Activated naive CD8-positive, alpha-beta T cell treated with anti-CD3 and anti-CD28 coated beads, Interleukin-2, amount 50 U/mL, for 24 hours (primary cell): ENCODE results near the gene CCRL2.
"Not testable (repeated sequence)": the region's sequence is repeated elsewhere in the genome, so short reads cannot be mapped to it uniquely, and the experiment has no call there.

Experiments
- ATAC-seq: fragments of 150-1000 bp; cut with Tn5 transposase; one replicate; pipeline ENCODE4 v1.10.0; 2021
- DNase-seq: peaks from one replicate; pipeline ENCODE4 v3.0.0; 2021
- H3K27ac Mint-ChIP-seq: one replicate; pipeline ENCODE4 v1.8.0; 2021; ENCODE audit warnings: mild to moderate bottlenecking, mixed read lengths
- H3K27me3 Mint-ChIP-seq: one replicate; pipeline ENCODE4 v1.8.0; 2021; ENCODE audit warnings: mixed read lengths
- H3K36me3 Mint-ChIP-seq: one replicate; pipeline ENCODE4 v1.8.0; 2021; ENCODE audit warnings: low read depth, mixed read lengths
- H3K4me1 Mint-ChIP-seq: one replicate; pipeline ENCODE4 v1.8.0; 2021; ENCODE audit warnings: mixed read lengths
- H3K4me3 Mint-ChIP-seq: one replicate; pipeline ENCODE4 v1.8.0; 2021; ENCODE audit warnings: mild to moderate bottlenecking, moderate library complexity, mixed read lengths
- H3K9me3 Mint-ChIP-seq: one replicate; pipeline ENCODE4 v1.8.0; 2021; ENCODE audit warnings: mixed read lengths

The CCRL2 gene

GRCh38 chr3:46371519-46372340 is 35.3 kb upstream of the CCRL2 start:
- H3K27ac Mint-ChIP-seq = no peak overlapping the region
- no peaks in the 10 kb centered on the region for H3K9me3 Mint-ChIP-seq
- DNase-seq (no peak), ATAC-seq (no peak)
- peaks cover 53% of the 10 kb centered on the region for H3K4me1 Mint-ChIP-seq
- H3K36me3 Mint-ChIP-seq = no peaks in the 10 kb centered on the region
- H3K4me3 Mint-ChIP-seq = no peak overlapping the region
- peaks cover 20% of the 10 kb centered on the region for H3K27me3 Mint-ChIP-seq

- no peak overlapping the region for H3K4me3 Mint-ChIP-seq
- H3K27me3 Mint-ChIP-seq = peaks cover 20% of the 10 kb centered on the region
- DNase-seq (no peak), ATAC-seq (no peak)
- H3K36me3 Mint-ChIP-seq = no peaks in the 10 kb centered on the region
- H3K27ac Mint-ChIP-seq = no peak overlapping the region
- H3K9me3 Mint-ChIP-seq = no peaks in the 10 kb centered on the region
- H3K4me1 Mint-ChIP-seq = peaks cover 53% of the 10 kb centered on the region
Observed at GRCh38 chr3:46372492-46373359, 34.3 kb upstream of the CCRL2 start.

- Mint-ChIP-seq H3K27me3 (peaks cover 20% of the 10 kb centered on the region), H3K27ac (no peak overlapping the region), H3K4me3 (no peak overlapping the region), H3K4me1 (peaks cover 38% of the 10 kb centered on the region), H3K9me3 (no peaks in the 10 kb centered on the region), H3K36me3 (no peaks in the 10 kb centered on the region)
- ATAC-seq = no peak
- DNase-seq = no peak
Observed at GRCh38 chr3:46374755-46375154, 32.3 kb upstream of the CCRL2 start.

- H3K27me3 Mint-ChIP-seq = peaks cover 20% of the 10 kb centered on the region
- H3K36me3 Mint-ChIP-seq = no peaks in the 10 kb centered on the region
- no peak overlapping the region for H3K27ac Mint-ChIP-seq
Observed at GRCh38 chr3:46375218-46375617, 31.8 kb upstream of the CCRL2 start.

GRCh38 chr3:46375814-46376213 is 31.2 kb upstream of the CCRL2 start:
- H3K36me3 Mint-ChIP-seq = no peaks in the 10 kb centered on the region
- H3K4me3 Mint-ChIP-seq = no peak overlapping the region
- H3K27me3 Mint-ChIP-seq = peaks cover 20% of the 10 kb centered on the region
- no peaks in the 10 kb centered on the region for H3K9me3 Mint-ChIP-seq
- ATAC-seq (no peak), DNase-seq (no peak)
- no peak overlapping the region for H3K27ac Mint-ChIP-seq
- H3K4me1 Mint-ChIP-seq = peaks cover 35% of the 10 kb centered on the region

More at GRCh38 chr3:46375218-46375617, 31.8 kb upstream of the CCRL2 start:
- no peak for DNase-seq
- ATAC-seq = peak; percentile 25
- Mint-ChIP-seq H3K9me3 (no peaks in the 10 kb centered on the region), H3K4me3 (no peak overlapping the region), H3K4me1 (peaks cover 35% of the 10 kb centered on the region)

GRCh38 chr3:46378426-46378942 is 28.6 kb upstream of the CCRL2 start:
- H3K36me3 Mint-ChIP-seq = no peaks in the 10 kb centered on the region
- peak overlapping the region; percentile 2 for H3K27ac Mint-ChIP-seq
- H3K4me3 Mint-ChIP-seq = no peak overlapping the region
- peaks cover 32% of the 10 kb centered on the region for H3K4me1 Mint-ChIP-seq
- peak; percentile 75 for DNase-seq
- peak; percentile 65 for ATAC-seq
- peaks cover 14% of the 10 kb centered on the region for H3K27me3 Mint-ChIP-seq
- no peaks in the 10 kb centered on the region for H3K9me3 Mint-ChIP-seq

- Mint-ChIP-seq H3K36me3 (no peaks in the 10 kb centered on the region), H3K27me3 (peaks cover 5% of the 10 kb centered on the region), H3K4me3 (no peak overlapping the region), H3K27ac (no peak overlapping the region), H3K9me3 (no peaks in the 10 kb centered on the region), H3K4me1 (peaks cover 28% of the 10 kb centered on the region)
- ATAC-seq = no peak
- no peak for DNase-seq
Observed at GRCh38 chr3:46380471-46381221, 26.4 kb upstream of the CCRL2 start.

- ATAC-seq (no peak), DNase-seq (no peak)
- Mint-ChIP-seq H3K27ac (no peak overlapping the region), H3K27me3 (peaks cover 5% of the 10 kb centered on the region), H3K4me1 (peaks cover 32% of the 10 kb centered on the region), H3K4me3 (no peak overlapping the region), H3K36me3 (no peaks in the 10 kb centered on the region), H3K9me3 (no peaks in the 10 kb centered on the region)
Observed at GRCh38 chr3:46381625-46382024, 25.4 kb upstream of the CCRL2 start.

GRCh38 chr3:46383211-46383950 is 23.7 kb upstream of the CCRL2 start:
- DNase-seq (no peak), ATAC-seq (no peak)
- Mint-ChIP-seq H3K9me3 (no peaks in the 10 kb centered on the region), H3K4me3 (no peak overlapping the region), H3K27me3 (peaks cover 5% of the 10 kb centered on the region), H3K27ac (no peak overlapping the region), H3K36me3 (no peaks in the 10 kb centered on the region), H3K4me1 (peaks cover 30% of the 10 kb centered on the region)

- H3K27me3 Mint-ChIP-seq = peaks cover 5% of the 10 kb centered on the region
- no peak for DNase-seq
- no peaks in the 10 kb centered on the region for H3K36me3 Mint-ChIP-seq
- peaks cover 30% of the 10 kb centered on the region for H3K4me1 Mint-ChIP-seq
- no peaks in the 10 kb centered on the region for H3K9me3 Mint-ChIP-seq
- no peak overlapping the region for H3K27ac Mint-ChIP-seq
- H3K4me3 Mint-ChIP-seq = no peak overlapping the region
- ATAC-seq = no peak
Observed at GRCh38 chr3:46383951-46384330, 23.1 kb upstream of the CCRL2 start.

- Mint-ChIP-seq H3K4me3 (no peak overlapping the region), H3K36me3 (no peaks in the 10 kb centered on the region), H3K9me3 (no peaks in the 10 kb centered on the region), H3K27me3 (peaks cover 5% of the 10 kb centered on the region), H3K4me1 (peaks cover 19% of the 10 kb centered on the region), H3K27ac (no peak overlapping the region)
- ATAC-seq = peak; percentile 46
- DNase-seq = no peak
Observed at GRCh38 chr3:46386205-46386604, 20.9 kb upstream of the CCRL2 start.

GRCh38 chr3:46388847-46389246 is 18.2 kb upstream of the CCRL2 start:
- not testable (repeated sequence) for H3K4me1 Mint-ChIP-seq, DNase-seq, H3K27me3 Mint-ChIP-seq, H3K4me3 Mint-ChIP-seq, H3K27ac Mint-ChIP-seq, H3K9me3 Mint-ChIP-seq, H3K36me3 Mint-ChIP-seq, ATAC-seq

- no peak overlapping the region for H3K4me3 Mint-ChIP-seq
- peaks cover under 1% of the 10 kb centered on the region for H3K27me3 Mint-ChIP-seq
- no peak overlapping the region for H3K27ac Mint-ChIP-seq
- DNase-seq (no peak), ATAC-seq (no peak)
- H3K36me3 Mint-ChIP-seq = no peaks in the 10 kb centered on the region
- H3K9me3 Mint-ChIP-seq = no peaks in the 10 kb centered on the region
- H3K4me1 Mint-ChIP-seq = peaks cover 7% of the 10 kb centered on the region
Observed at GRCh38 chr3:46389306-46389705, 17.8 kb upstream of the CCRL2 start.

- H3K36me3 Mint-ChIP-seq, H3K4me1 Mint-ChIP-seq, H3K27me3 Mint-ChIP-seq, H3K27ac Mint-ChIP-seq, H3K4me3 Mint-ChIP-seq, H3K9me3 Mint-ChIP-seq, ATAC-seq, DNase-seq: not testable (repeated sequence)
Observed at GRCh38 chr3:46391526-46391925, 15.5 kb upstream of the CCRL2 start.
